ENCODE data around the gene VPS37C. TPM values are rescaled to one million over a fixed set of nuclear protein-coding genes. Genes with fewer than 3 reads are reported as not detected.

Gene VPS37C
- total RNA-seq, 1 experiment from 2014 or later: 25.5 TPM

DNA sequence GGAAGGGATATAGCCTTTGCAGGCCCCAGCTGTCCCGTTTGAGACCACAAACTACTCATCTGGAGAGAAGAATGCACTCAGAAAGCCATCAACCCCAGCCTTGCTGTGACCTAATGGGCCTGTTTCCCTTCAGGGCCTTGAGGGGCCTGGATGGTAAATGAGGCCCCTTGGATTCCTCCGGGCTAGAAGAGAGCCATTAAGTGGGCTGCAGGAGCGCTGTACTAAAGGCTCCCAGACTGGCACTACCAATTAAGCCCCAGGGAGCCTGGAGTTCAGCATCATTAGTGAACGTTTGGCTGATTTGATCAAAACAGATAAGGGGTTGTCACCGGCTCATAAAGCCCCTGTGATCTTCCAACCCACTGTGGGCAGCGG lies 35.9 kb downstream of the VPS37C start:
- H3K4me3 ChIP-seq (ENCODE audit: insufficient read depth, low read depth, low read length): no peak overlapping the region
- no peaks in the 10 kb centered on the region for H3K27me3 ChIP-seq (ENCODE audit: control insufficient read depth, insufficient read depth, low read length)
- no peak for DNase-seq
- H3K36me3 ChIP-seq (replicated peaks; ENCODE audit: control insufficient read depth, insufficient read depth, low read length): no peaks in the 10 kb centered on the region

DNA sequence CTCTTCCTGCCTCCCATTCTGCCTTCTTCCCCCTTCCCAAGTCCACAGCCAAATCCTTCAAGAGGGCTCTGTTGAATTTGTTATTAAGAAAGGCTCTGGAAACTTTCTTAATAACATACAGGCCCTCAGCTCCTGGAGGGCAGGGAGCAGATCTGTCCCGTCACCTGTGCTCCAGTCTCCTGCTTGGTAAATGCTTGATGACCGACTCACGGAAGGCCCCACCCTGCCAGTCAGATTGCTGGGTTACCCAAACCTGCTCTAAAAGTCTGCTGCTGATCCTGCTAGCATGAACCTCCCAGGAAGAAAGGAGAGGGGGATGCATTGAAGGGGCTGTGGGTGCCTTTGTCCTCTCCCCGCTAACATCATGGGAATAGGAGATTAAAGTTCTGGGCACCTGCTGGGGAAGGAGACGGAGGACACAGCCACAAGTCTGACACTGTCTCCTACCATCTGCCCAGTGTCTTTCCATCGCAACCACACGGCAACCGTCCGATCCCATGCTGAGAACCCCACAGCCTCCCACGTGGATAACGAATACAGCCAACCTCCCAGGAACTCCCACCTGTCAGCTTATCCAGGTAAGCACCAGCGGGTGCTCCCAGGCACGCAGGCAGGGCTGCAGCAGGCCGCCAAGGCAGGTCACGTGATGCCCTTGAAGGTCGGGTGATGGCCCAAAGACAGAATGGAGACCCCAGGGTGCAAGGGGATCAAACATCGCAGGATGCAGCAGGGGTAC lies 36.5 kb downstream of the VPS37C start:
- no peak overlapping the region for H3K4me3 ChIP-seq (ENCODE audit: insufficient read depth, low read depth, low read length)
- H3K27me3 ChIP-seq (ENCODE audit: control insufficient read depth, insufficient read depth, low read length): no peaks in the 10 kb centered on the region
- no peaks in the 10 kb centered on the region for H3K36me3 ChIP-seq (replicated peaks; ENCODE audit: control insufficient read depth, insufficient read depth, low read length)
- no peak for DNase-seq

- Histone ChIP-seq H3K27me3 (ENCODE audit: control insufficient read depth, insufficient read depth, low read length) (no peaks in the 10 kb centered on the region; the same call in 1 of the 2 replicates), H3K4me3 (ENCODE audit: insufficient read depth, low read depth, low read length) (no peak overlapping the region), H3K36me3 (replicated peaks; ENCODE audit: control insufficient read depth, insufficient read depth, low read length) (no peaks in the 10 kb centered on the region)
- no peak for DNase-seq
Observed at GRCh38 chr11:61123775-61124571, 37.3 kb downstream of the VPS37C start.

- Histone ChIP-seq H3K27me3 (ENCODE audit: control insufficient read depth, insufficient read depth, low read length) (no peaks in the 10 kb centered on the region; the same call in 1 of the 2 replicates), H3K36me3 (replicated peaks; ENCODE audit: control insufficient read depth, insufficient read depth, low read length) (no peaks in the 10 kb centered on the region), H3K4me3 (ENCODE audit: insufficient read depth, low read depth, low read length) (no peak overlapping the region)
- no peak for DNase-seq
Observed at GRCh38 chr11:61122761-61123160, 38.5 kb downstream of the VPS37C start.

GRCh38 chr11:61121917-61122316 lies 39.3 kb downstream of the VPS37C start:
- Histone ChIP-seq H3K36me3 (replicated peaks; ENCODE audit: control insufficient read depth, insufficient read depth, low read length) (no peaks in the 10 kb centered on the region), H3K4me3 (ENCODE audit: insufficient read depth, low read depth, low read length) (no peak overlapping the region), H3K27me3 (ENCODE audit: control insufficient read depth, insufficient read depth, low read length) (no peaks in the 10 kb centered on the region; the same call in 1 of the 2 replicates)
- DNase-seq: no peak

DNA sequence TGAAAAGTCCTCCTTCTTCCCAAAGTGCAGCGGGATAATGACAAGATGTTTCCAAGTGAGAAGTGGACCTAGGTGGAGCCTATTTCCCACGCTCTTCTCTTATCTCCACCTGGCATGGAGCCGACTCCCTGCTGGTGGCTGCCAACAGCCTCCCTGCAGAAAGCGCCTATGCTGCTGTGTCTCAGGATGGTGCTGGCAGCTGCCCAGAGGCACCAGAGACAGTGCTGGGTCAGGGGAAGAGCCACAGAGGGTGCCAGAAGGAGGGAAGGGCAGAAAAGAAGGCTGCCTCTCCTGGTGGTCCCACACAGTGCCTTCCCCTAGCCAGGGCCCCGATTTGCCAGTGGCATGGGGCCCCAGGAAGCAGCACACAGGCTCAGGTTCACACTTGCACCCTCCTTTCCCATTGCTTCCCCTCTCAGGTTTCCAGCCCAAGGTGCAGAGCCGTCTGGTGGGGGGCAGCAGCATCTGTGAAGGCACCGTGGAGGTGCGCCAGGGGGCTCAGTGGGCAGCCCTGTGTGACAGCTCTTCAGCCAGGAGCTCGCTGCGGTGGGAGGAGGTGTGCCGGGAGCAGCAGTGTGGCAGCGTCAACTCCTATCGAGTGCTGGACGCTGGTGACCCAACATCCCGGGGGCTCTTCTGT lies 39.9 kb downstream of the VPS37C start:
- DNase-seq: no peak
- Histone ChIP-seq H3K4me3 (ENCODE audit: insufficient read depth, low read depth, low read length) (no peak overlapping the region), H3K36me3 (replicated peaks; ENCODE audit: control insufficient read depth, insufficient read depth, low read length) (no peaks in the 10 kb centered on the region), H3K27me3 (ENCODE audit: control insufficient read depth, insufficient read depth, low read length) (no peaks in the 10 kb centered on the region; the same call in 1 of the 2 replicates)

GRCh38 chr11:61120706-61121191 lies 40.5 kb downstream of the VPS37C start:
- H3K27me3 ChIP-seq (ENCODE audit: control insufficient read depth, insufficient read depth, low read length): no peaks in the 10 kb centered on the region; the same call in 1 of the 2 replicates
- H3K36me3 ChIP-seq (replicated peaks; ENCODE audit: control insufficient read depth, insufficient read depth, low read length): no peaks in the 10 kb centered on the region
- DNase-seq: no peak

GRCh38 chr11:61120099-61120705 lies 41.0 kb downstream of the VPS37C start:
- Histone ChIP-seq H3K27me3 (ENCODE audit: control insufficient read depth, insufficient read depth, low read length) (no peaks in the 10 kb centered on the region; the same call in 1 of the 2 replicates), H3K4me3 (ENCODE audit: insufficient read depth, low read depth, low read length) (no peak overlapping the region), H3K36me3 (replicated peaks; ENCODE audit: control insufficient read depth, insufficient read depth, low read length) (no peaks in the 10 kb centered on the region)
- DNase-seq: no peak

More at GRCh38 chr11:61120706-61121191, 40.5 kb downstream of the VPS37C start:
- H3K4me3 ChIP-seq (ENCODE audit: insufficient read depth, low read depth, low read length): no peak overlapping the region

- Histone ChIP-seq H3K36me3 (replicated peaks; ENCODE audit: control insufficient read depth, insufficient read depth, low read length) (no peaks in the 10 kb centered on the region), H3K4me3 (ENCODE audit: insufficient read depth, low read depth, low read length) (no peak overlapping the region), H3K27me3 (ENCODE audit: control insufficient read depth, insufficient read depth, low read length) (no peaks in the 10 kb centered on the region; the same call in 1 of the 2 replicates)
- DNase-seq: no peak
Observed at GRCh38 chr11:61119571-61119970, 41.7 kb downstream of the VPS37C start.

GRCh38 chr11:61119055-61119454 lies 42.2 kb downstream of the VPS37C start:
- DNase-seq: peak; percentile 73
- H3K36me3 ChIP-seq (replicated peaks; ENCODE audit: control insufficient read depth, insufficient read depth, low read length): no peaks in the 10 kb centered on the region

GRCh38 chr11:61118406-61118805 lies 42.8 kb downstream of the VPS37C start:
- Histone ChIP-seq H3K36me3 (replicated peaks; ENCODE audit: control insufficient read depth, insufficient read depth, low read length) (no peaks in the 10 kb centered on the region), H3K27me3 (ENCODE audit: control insufficient read depth, insufficient read depth, low read length) (no peaks in the 10 kb centered on the region; the same call in 1 of the 2 replicates), H3K4me3 (ENCODE audit: insufficient read depth, low read depth, low read length) (no peak overlapping the region)
- DNase-seq: no peak

More at GRCh38 chr11:61119055-61119454, 42.2 kb downstream of the VPS37C start:
- H3K27me3 ChIP-seq (ENCODE audit: control insufficient read depth, insufficient read depth, low read length): no peaks in the 10 kb centered on the region; the same call in 1 of the 2 replicates
- no peak overlapping the region for H3K4me3 ChIP-seq (ENCODE audit: insufficient read depth, low read depth, low read length)

DNA sequence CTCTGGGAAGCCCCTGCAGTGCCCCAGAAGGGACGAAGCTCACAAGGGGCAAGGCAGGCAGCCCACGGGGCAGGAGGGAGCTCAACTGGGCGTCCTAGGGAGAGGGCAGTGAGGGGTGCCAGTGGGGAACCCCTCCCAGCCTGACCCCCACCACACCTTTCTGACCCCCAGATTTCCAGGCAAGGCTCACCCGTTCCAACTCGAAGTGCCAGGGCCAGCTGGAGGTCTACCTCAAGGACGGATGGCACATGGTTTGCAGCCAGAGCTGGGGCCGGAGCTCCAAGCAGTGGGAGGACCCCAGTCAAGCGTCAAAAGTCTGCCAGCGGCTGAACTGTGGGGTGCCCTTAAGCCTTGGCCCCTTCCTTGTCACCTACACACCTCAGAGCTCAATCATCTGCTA lies 43.2 kb downstream of the VPS37C start:
- H3K27me3 ChIP-seq (ENCODE audit: control insufficient read depth, insufficient read depth, low read length): no peaks in the 10 kb centered on the region; the same call in 1 of the 2 replicates
- H3K36me3 ChIP-seq (replicated peaks; ENCODE audit: control insufficient read depth, insufficient read depth, low read length): no peaks in the 10 kb centered on the region
- no peak overlapping the region for H3K4me3 ChIP-seq (ENCODE audit: insufficient read depth, low read depth, low read length)
- no peak for DNase-seq

DNA sequence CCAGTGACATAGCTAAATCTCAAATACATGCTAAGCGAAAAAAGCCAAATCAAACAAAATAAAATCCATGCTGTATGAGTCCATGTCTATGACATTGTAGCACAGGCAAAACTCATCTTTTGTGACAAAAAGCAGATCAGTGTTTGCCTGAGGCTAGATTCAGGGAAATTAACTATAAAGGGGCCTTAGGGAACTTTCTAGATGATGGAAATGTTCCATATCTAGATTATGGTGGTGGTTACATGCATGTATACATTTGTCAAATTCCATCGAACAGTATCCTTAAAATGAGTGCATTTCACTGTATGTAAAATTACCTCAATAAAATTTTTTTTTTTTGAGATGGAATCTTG lies 44.1 kb downstream of the VPS37C start:
- Histone ChIP-seq H3K27me3 (ENCODE audit: control insufficient read depth, insufficient read depth, low read length) (no peaks in the 10 kb centered on the region; the same call in 1 of the 2 replicates), H3K36me3 (replicated peaks; ENCODE audit: control insufficient read depth, insufficient read depth, low read length) (no peaks in the 10 kb centered on the region), H3K4me3 (ENCODE audit: insufficient read depth, low read depth, low read length) (no peak overlapping the region)
- DNase-seq: no peak

Measured in H7 (cell line).